ENCODE results near the gene MYL6.
"Not testable (repeated sequence)": the region's sequence is repeated elsewhere in the genome, so short reads cannot be mapped to it uniquely, and the experiment has no call there.

The MYL6 gene

GRCh38 chr12:56158029-56158925 lies at the start of gene MYL6:
Gene MYL6, plus strand, starts transcription at chr12:56158359. Its CDS starts 43 bp downstream, at chr12:56158402.
- DNase-seq, result peak; percentile 96 to 99 (median 99)

- DNase-seq, result no peak
Observed at GRCh38 chr12:56110571-56110970, 47.6 kb upstream of the MYL6 start.

- DNase-seq, result no peak
Observed at GRCh38 chr12:56114084-56114483, 44.1 kb upstream of the MYL6 start.

GRCh38 chr12:56115329-56115728 lies 42.8 kb upstream of the MYL6 start:
- no peak for DNase-seq

- DNase-seq, result peak; percentile 98 to 99 (median 99)
Observed at GRCh38 chr12:56116267-56117081, 41.7 kb upstream of the MYL6 start, which contains the start of gene RPL41. Gene RPL41, plus strand, starts transcription at chr12:56116633.

GRCh38 chr12:56117082-56117706 lies 41.0 kb upstream of the MYL6 start:
- not testable (repeated sequence) for DNase-seq

- DNase-seq, result peak; percentile 99 to 100 (median 99)
Observed at GRCh38 chr12:56117778-56118687, 40.1 kb upstream of the MYL6 start, which contains the start of gene ZC3H10. Gene ZC3H10, plus strand, starts transcription at chr12:56118266. Its CDS starts 2,297 bp downstream, at chr12:56120563.

- DNase-seq, result no peak
Observed at GRCh38 chr12:56118688-56119357, 39.3 kb upstream of the MYL6 start.

- peak; percentile 62 to 88 (median 78) for DNase-seq
Observed at GRCh38 chr12:56119361-56119796, 38.8 kb upstream of the MYL6 start.

GRCh38 chr12:56120158-56120846 lies 37.9 kb upstream of the MYL6 start:
- DNase-seq, result no peak

GRCh38 chr12:56121204-56121870 lies 36.8 kb upstream of the MYL6 start:
- DNase-seq, result no peak

GRCh38 chr12:56122637-56123036 lies 35.5 kb upstream of the MYL6 start:
- peak in 1 of 3 experiments; percentile 46 for DNase-seq

GRCh38 chr12:56124133-56124532 lies 34.0 kb upstream of the MYL6 start:
- no peak for DNase-seq

GRCh38 chr12:56126732-56127239 lies 31.4 kb upstream of the MYL6 start:
- peak in 1 of 3 experiments; percentile 54 for DNase-seq

- no peak for DNase-seq
Observed at GRCh38 chr12:56127485-56127887, 30.7 kb upstream of the MYL6 start.

GRCh38 chr12:56127888-56128669 lies 30.1 kb upstream of the MYL6 start, which contains the start of gene ESYT1:
Gene ESYT1, plus strand, starts transcription at chr12:56128267. Its CDS starts 53 bp downstream, at chr12:56128320.
- DNase-seq, result peak; percentile 99 to 100 (median 99)

- peak in 2 of 3 experiments; percentile 67 to 69 for DNase-seq
Observed at GRCh38 chr12:56128670-56129205, 29.4 kb upstream of the MYL6 start.

GRCh38 chr12:56129206-56129941 lies 28.8 kb upstream of the MYL6 start:
- DNase-seq, result peak; percentile 21 to 74 (median 69)
